Epidermal melanocyte (primary cell): ENCODE data around the gene FN1.
"Not testable (repeated sequence)": the region's sequence is repeated elsewhere in the genome, so short reads cannot be mapped to it uniquely, and the experiment has no call there.

ENCODE experiments used
- DNase-seq: peaks from one replicate; pipeline ENCODE4 v3.0.0; 2011; ENCODE audit warnings: low spot score; ENCODE audit not compliant: insufficient read length

Gene FN1

GRCh38 chr2:215423928-215424540, 11.8 kb downstream of the FN1 start:
- no peak for DNase-seq

GRCh38 chr2:215423234-215423633, 12.6 kb downstream of the FN1 start:
- DNase-seq: no peak

- DNase-seq: no peak
Measured at GRCh38 chr2:215422676-215423075, 13.2 kb downstream of the FN1 start.

GRCh38 chr2:215421859-215422461, 13.9 kb downstream of the FN1 start:
- no peak for DNase-seq

GRCh38 chr2:215420471-215420935, 15.4 kb downstream of the FN1 start:
- no peak for DNase-seq

- DNase-seq: no peak
Measured at GRCh38 chr2:215419769-215420470, 15.9 kb downstream of the FN1 start.

- no peak for DNase-seq
Measured at GRCh38 chr2:215419113-215419512, 16.8 kb downstream of the FN1 start.

GRCh38 chr2:215418064-215418963, 17.6 kb downstream of the FN1 start:
- DNase-seq: no peak

- no peak for DNase-seq
Measured at GRCh38 chr2:215417400-215417951, 18.4 kb downstream of the FN1 start.

- no peak for DNase-seq
Measured at GRCh38 chr2:215416656-215417055, 19.2 kb downstream of the FN1 start.

GRCh38 chr2:215415820-215416577, 19.9 kb downstream of the FN1 start:
- no peak for DNase-seq

- no peak for DNase-seq
Measured at GRCh38 chr2:215415218-215415617, 20.6 kb downstream of the FN1 start.

- DNase-seq: no peak
Measured at GRCh38 chr2:215414674-215415073, 21.2 kb downstream of the FN1 start.

- no peak for DNase-seq
Measured at GRCh38 chr2:215413974-215414373, 21.9 kb downstream of the FN1 start.

- no peak for DNase-seq
Measured at GRCh38 chr2:215413484-215413777, 22.4 kb downstream of the FN1 start.

GRCh38 chr2:215411941-215412743, 23.7 kb downstream of the FN1 start:
- no peak for DNase-seq

GRCh38 chr2:215410932-215411285, 25.0 kb downstream of the FN1 start:
- no peak for DNase-seq

- DNase-seq: not testable (repeated sequence)
Measured at GRCh38 chr2:215410181-215410931, 25.5 kb downstream of the FN1 start.
